Panc1 (cell line): ENCODE data around the gene SDK1. TPM values are rescaled to one million over a fixed set of nuclear protein-coding genes. Genes with fewer than 3 reads are reported as not detected.

Source experiments
- ATAC-seq: fragments of 200-7000 bp; cut with Tn5 transposase; 2 replicates; pipeline ENCODE4 v1.9.1; 2020; ENCODE audit warnings: mild to moderate bottlenecking, moderate library complexity
- BruUV-seq: library from RNA; stranded (reverse); fragments of 400-500 nt; replicated peaks from 2 replicates; lab custom pipeline; 2021; lab: Mats Ljungman, UMichigan
- CTCF ChIA-PET: fragments of 300-600 bp; sonication (Branson Sonifier 250); formaldehyde crosslinking; loops from one replicate; lab custom pipeline; 2022; ENCODE audit warnings: antibody characterized with exemption; lab: Charles Lee
- POLR2A ChIA-PET: fragments of 300-600 bp; sonication (Branson Sonifier 250); formaldehyde crosslinking; loops from one replicate; lab custom pipeline; 2022; ENCODE audit warnings: antibody characterized with exemption; lab: Charles Lee
- DNase-seq: peaks from one replicate; pipeline ENCODE4 v3.0.0-alpha.2; 2010; ENCODE audit warnings: low read depth, low spot score
- H3K27ac ChIP-seq: 2 replicates; pipeline ENCODE4 v1.5.1; 2011; ENCODE audit warnings: mild to moderate bottlenecking, low read length, inconsistent platforms
- H3K27me3 ChIP-seq: fragments of 200-500 bp; sonication (Bioruptor generic); 2 replicates; pipeline ENCODE4 v1.6.0; 2014; ENCODE audit warnings: low read length, inconsistent platforms; ENCODE audit not compliant: control insufficient read depth, insufficient read depth
- H3K36me3 ChIP-seq: fragments of 200-500 bp; sonication (Bioruptor generic); 2 replicates; pipeline ENCODE4 v1.5.1; 2014; ENCODE audit warnings: inconsistent platforms, mild to moderate bottlenecking, low read length, moderate library complexity; ENCODE audit not compliant: control insufficient read depth, insufficient read depth
- H3K4me1 ChIP-seq: 2 replicates; pipeline ENCODE4 v1.5.1; 2011; ENCODE audit warnings: inconsistent platforms, mild to moderate bottlenecking, low read length, moderate library complexity; ENCODE audit not compliant: control insufficient read depth, insufficient read depth
- H3K4me3 ChIP-seq, 2 experiments: 2 replicates each; pipeline ENCODE4 v1.5.1; 2011 to 2012; ENCODE audit warnings: low read depth in 2 of 2, low read length in 2 of 2, mild to moderate bottlenecking in 2 of 2, inconsistent platforms in 1 of 2, moderate library complexity in 1 of 2
- H3K9me3 ChIP-seq: fragments of 200-500 bp; sonication (Bioruptor generic); 2 replicates; pipeline ENCODE4 v1.5.1; 2014; ENCODE audit warnings: low read depth, mild to moderate bottlenecking, inconsistent platforms, low read length, moderate library complexity; ENCODE audit not compliant: control insufficient read depth, insufficient read depth
- CTCF ChIP-seq: fragments of 450-650 bp; IDR thresholded peaks from 2 replicates; pipeline ENCODE4 v1.5.1; 2017; ENCODE audit warnings: mild to moderate bottlenecking
- POLR2AphosphoS5 ChIP-seq: IDR thresholded peaks from 2 replicates; pipeline ENCODE4 v1.6.1; 2012; ENCODE audit warnings: mild to moderate bottlenecking, low read depth, low read length, moderate library complexity
- SIN3A ChIP-seq: IDR thresholded peaks from 2 replicates; pipeline ENCODE4 v1.6.1; 2012; ENCODE audit warnings: low read depth, mild to moderate bottlenecking, low read length, moderate library complexity, borderline replicate concordance; ENCODE audit not compliant: insufficient read depth
- TCF7L2 ChIP-seq: IDR thresholded peaks from 2 replicates; pipeline ENCODE4 v1.6.1; 2011; ENCODE audit warnings: mild to moderate bottlenecking, low read depth, low read length, inconsistent platforms
- in situ Hi-C: cut with HindIII; loops from 2 replicates; pipeline ENCODE4 v1.10.0; 2016; ENCODE audit warnings: low sequenced_read_pairs, low pct_unique_long_range_greater_than_20kb
- intact Hi-C: fragments of 100-400 bp; cut with micrococcal nuclease; formaldehyde crosslinking; loops from one replicate; pipeline ENCODE4 v1.10.0; 2022; ENCODE audit not compliant: unreplicated experiment
- total RNA-seq: library from RNA; stranded (reverse); gene quantifications from one replicate; pipeline ENCODE4 v1.2.1, GENCODE V29; 2021; ENCODE audit not compliant: unreplicated experiment
- TF ChIP-seq, protein P1 (sequence below), 2 experiments: IDR thresholded peaks; 2 replicates each; pipeline ENCODE4 v1.6.1; 2011 to 2012; ENCODE audit warnings: low read depth in 2 of 2, control low read depth in 1 of 2, low read length in 1 of 2, mild to moderate bottlenecking in 1 of 2, moderate library complexity in 1 of 2; ENCODE audit not compliant: insufficient read depth in 1 of 2

Gene SDK1
- total RNA-seq, 1 experiment from 2014 or later, result 47.4 TPM

DNA sequence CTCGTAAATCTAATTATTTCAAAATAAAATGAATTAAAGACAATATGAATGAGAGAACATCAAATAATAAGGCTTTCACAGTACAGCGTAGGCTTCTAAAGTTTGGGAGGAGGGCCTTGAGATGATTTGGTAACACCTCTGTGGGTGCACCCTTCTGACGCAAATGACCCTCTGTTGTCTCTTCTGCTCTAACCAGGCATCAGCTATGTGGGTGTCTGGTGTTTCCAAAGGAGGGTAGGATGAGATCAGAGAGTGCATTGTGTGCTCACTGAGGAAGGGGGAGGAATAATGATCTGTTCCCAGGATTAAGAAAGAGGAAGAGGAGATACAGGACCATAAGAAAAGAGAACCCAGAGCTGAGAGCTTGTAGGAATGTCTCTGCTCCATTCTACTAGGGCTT, 420.4 kb downstream of the SDK1 start:
- H3K27ac ChIP-seq, result peak overlapping the region; percentile 10; the same call in 1 of the 2 replicates
- intact Hi-C loops (no loop called here), in situ Hi-C loops (no loop called here)
- H3K9me3 ChIP-seq, result no peaks in the 10 kb centered on the region
- TF ChIP-seq SIN3A (no peak), TCF7L2 (no peak), CTCF (no peak), POLR2AphosphoS5 (no peak)
- TF ChIP-seq, protein P1, sequence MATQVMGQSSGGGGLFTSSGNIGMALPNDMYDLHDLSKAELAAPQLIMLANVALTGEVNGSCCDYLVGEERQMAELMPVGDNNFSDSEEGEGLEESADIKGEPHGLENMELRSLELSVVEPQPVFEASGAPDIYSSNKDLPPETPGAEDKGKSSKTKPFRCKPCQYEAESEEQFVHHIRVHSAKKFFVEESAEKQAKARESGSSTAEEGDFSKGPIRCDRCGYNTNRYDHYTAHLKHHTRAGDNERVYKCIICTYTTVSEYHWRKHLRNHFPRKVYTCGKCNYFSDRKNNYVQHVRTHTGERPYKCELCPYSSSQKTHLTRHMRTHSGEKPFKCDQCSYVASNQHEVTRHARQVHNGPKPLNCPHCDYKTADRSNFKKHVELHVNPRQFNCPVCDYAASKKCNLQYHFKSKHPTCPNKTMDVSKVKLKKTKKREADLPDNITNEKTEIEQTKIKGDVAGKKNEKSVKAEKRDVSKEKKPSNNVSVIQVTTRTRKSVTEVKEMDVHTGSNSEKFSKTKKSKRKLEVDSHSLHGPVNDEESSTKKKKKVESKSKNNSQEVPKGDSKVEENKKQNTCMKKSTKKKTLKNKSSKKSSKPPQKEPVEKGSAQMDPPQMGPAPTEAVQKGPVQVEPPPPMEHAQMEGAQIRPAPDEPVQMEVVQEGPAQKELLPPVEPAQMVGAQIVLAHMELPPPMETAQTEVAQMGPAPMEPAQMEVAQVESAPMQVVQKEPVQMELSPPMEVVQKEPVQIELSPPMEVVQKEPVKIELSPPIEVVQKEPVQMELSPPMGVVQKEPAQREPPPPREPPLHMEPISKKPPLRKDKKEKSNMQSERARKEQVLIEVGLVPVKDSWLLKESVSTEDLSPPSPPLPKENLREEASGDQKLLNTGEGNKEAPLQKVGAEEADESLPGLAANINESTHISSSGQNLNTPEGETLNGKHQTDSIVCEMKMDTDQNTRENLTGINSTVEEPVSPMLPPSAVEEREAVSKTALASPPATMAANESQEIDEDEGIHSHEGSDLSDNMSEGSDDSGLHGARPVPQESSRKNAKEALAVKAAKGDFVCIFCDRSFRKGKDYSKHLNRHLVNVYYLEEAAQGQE (IDR thresholded peaks at IDR 0.05; ENCODE audit: insufficient read depth in 1 of 2, low read depth in 2 of 2, low read length in 1 of 2), result no peak
- H3K4me3 ChIP-seq, result no peak overlapping the region
- no peaks in the 10 kb centered on the region for H3K4me1 ChIP-seq
- ATAC-seq (no peak), DNase-seq (no peak)
- POLR2A ChIA-PET, result no interaction called here
- no peaks in the 10 kb centered on the region for H3K36me3 ChIP-seq
- CTCF ChIA-PET, result no interaction called here
- BruUV-seq, result no TSS peak
- no peaks in the 10 kb centered on the region for H3K27me3 ChIP-seq

- POLR2A ChIA-PET, result no interaction called here
- peak; percentile 65 for ATAC-seq
- no peaks in the 10 kb centered on the region for H3K36me3 ChIP-seq
- TF ChIP-seq POLR2AphosphoS5 (no peak), CTCF (peak; percentile 55)
- TF ChIP-seq, protein P1 (IDR thresholded peaks at IDR 0.05; ENCODE audit: insufficient read depth in 1 of 2, low read depth in 2 of 2, low read length in 1 of 2), result no peak
- BruUV-seq, result no TSS peak
- H3K4me3 ChIP-seq, result no peak overlapping the region
- no peaks in the 10 kb centered on the region for H3K9me3 ChIP-seq
- no peaks in the 10 kb centered on the region for H3K4me1 ChIP-seq
- in situ Hi-C loops (no loop called here), intact Hi-C loops (no loop called here)
- no peak for DNase-seq
- CTCF ChIA-PET, result no interaction called here
- peak overlapping the region; percentile 5; the same call in 1 of the 2 replicates for H3K27ac ChIP-seq
- H3K27me3 ChIP-seq, result no peaks in the 10 kb centered on the region
Measured at GRCh38 chr7:3722396-3722922, 421.4 kb downstream of the SDK1 start.
